ENCODE results near the gene CACNA1A.

The CACNA1A gene

DNA sequence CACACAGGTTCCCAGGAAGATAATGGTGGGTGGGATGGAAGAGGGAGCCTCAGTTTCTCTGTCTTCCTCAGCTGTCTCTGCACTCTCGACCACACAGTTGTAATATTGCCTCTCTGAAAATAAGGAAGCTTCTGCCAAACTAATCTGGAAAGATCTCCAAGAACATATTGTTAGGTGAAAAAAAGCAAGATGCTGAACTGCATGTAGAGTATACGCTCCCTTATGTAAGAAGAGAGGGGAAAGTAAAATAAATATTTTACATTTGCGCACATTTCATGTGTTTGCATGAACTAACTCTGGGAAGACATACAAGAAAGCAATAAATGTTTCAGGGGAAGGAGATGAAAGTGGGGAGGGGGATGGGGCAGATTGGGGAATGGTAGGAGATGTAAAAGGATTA lies 41.9 kb upstream of the CACNA1A start:
- Histone ChIP-seq H3K4me1 (ENCODE audit: control insufficient read depth, insufficient read depth, low read length) (no peaks in the 10 kb centered on the region), H3K9me3 (ENCODE audit: control insufficient read depth, insufficient read depth, low read depth, low read length) (no peaks in the 10 kb centered on the region), H3K27ac (ENCODE audit: extremely low read depth, low read depth, low read length) (no peak overlapping the region), H3K4me3 (ENCODE audit: low read depth, low read length) (no peak overlapping the region), H3K36me3 (ENCODE audit: control insufficient read depth in 2 of 2, insufficient read depth in 1 of 2, low read length in 2 of 2) (no peaks in the 10 kb centered on the region)
- no peak for TF ChIP-seq ZNF426 (tag by site-specific recombination; IDR thresholded peaks at IDR 0.05)
- TF ChIP-seq ZNF202 (tag by site-specific recombination; IDR thresholded peaks at IDR 0.05; ENCODE audit: borderline replicate concordance) = no peak
- no peak for TF ChIP-seq ZBTB21 (tag by site-specific recombination; IDR thresholded peaks at IDR 0.05)
- TF ChIP-seq, protein P1, sequence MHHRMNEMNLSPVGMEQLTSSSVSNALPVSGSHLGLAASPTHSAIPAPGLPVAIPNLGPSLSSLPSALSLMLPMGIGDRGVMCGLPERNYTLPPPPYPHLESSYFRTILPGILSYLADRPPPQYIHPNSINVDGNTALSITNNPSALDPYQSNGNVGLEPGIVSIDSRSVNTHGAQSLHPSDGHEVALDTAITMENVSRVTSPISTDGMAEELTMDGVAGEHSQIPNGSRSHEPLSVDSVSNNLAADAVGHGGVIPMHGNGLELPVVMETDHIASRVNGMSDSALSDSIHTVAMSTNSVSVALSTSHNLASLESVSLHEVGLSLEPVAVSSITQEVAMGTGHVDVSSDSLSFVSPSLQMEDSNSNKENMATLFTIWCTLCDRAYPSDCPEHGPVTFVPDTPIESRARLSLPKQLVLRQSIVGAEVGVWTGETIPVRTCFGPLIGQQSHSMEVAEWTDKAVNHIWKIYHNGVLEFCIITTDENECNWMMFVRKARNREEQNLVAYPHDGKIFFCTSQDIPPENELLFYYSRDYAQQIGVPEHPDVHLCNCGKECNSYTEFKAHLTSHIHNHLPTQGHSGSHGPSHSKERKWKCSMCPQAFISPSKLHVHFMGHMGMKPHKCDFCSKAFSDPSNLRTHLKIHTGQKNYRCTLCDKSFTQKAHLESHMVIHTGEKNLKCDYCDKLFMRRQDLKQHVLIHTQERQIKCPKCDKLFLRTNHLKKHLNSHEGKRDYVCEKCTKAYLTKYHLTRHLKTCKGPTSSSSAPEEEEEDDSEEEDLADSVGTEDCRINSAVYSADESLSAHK (tag by site-specific recombination; IDR thresholded peaks at IDR 0.05) = no peak
- no peak for TF ChIP-seq ZNF629 (tag by site-specific recombination; IDR thresholded peaks at IDR 0.05)
- TF ChIP-seq ZBTB48 (tag by site-specific recombination; IDR thresholded peaks at IDR 0.05) = no peak
- TF ChIP-seq BCL11A (tag by site-specific recombination; IDR thresholded peaks at IDR 0.05; ENCODE audit: low read depth) = no peak
- TF ChIP-seq, protein P2, sequence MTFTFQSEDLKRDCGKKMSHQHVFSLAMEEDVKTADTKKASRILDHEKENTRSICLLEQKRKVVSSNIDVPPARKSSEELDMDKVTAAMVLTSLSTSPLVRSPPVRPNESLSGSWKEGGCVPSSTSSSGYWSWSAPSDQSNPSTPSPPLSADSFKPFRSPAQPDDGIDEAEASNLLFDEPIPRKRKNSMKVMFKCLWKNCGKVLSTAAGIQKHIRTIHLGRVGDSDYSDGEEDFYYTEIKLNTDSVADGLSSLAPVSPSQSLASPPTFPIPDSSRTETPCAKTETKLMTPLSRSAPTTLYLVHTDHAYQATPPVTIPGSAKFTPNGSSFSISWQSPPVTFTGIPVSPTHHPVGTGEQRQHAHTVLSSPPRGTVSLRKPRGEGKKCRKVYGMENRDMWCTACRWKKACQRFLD (tag by site-specific recombination; IDR thresholded peaks at IDR 0.05) = no peak
- TF ChIP-seq ZNF155 (tag by site-specific recombination; IDR thresholded peaks at IDR 0.05) = no peak
- no peak for TF ChIP-seq ZNF114 (tag by site-specific recombination; IDR thresholded peaks at IDR 0.05)
- no peak for TF ChIP-seq SP2 (tag by site-specific recombination; IDR thresholded peaks at IDR 0.05)
- no peak for TF ChIP-seq ZNF530 (tag by site-specific recombination; IDR thresholded peaks at IDR 0.05; ENCODE audit: low read depth)
- POLR2A ChIA-PET = interaction anchor here (0.6 kb wide), 2 partner anchors 8 to 226 kb away, joined by 3 to 4 read pairs; partner anchors contain the start of gene C19orf53
- CTCF ChIA-PET = interaction anchor here (0.5 kb wide), 1 partner anchor 21 kb away, joined by 3 read pairs; no protein-coding TSS in a partner anchor

DNA sequence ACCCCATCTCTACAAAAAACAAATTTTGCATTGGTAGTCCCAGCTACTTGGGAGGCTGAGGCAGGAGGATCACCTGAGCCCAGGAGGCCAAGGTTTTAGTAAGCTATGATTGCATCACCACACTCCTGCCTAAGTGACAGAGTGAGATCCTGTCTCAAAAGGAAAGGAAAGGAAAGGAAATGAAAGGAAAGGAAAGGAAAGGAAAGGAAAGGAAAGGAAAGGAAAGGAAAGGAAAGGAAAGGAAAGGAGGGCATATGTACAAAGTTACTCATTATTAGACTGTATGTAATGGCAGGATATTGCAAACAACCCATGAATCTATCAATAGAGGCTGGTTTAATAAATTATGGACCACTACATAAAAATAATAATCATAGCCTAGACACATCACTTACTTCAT lies 40.8 kb upstream of the CACNA1A start:
- ChIA-PET CTCF (no interaction called here), POLR2A (no interaction called here)
- Histone ChIP-seq H3K9me3 (ENCODE audit: control insufficient read depth, insufficient read depth, low read depth, low read length) (no peaks in the 10 kb centered on the region), H3K36me3 (ENCODE audit: control insufficient read depth in 2 of 2, insufficient read depth in 1 of 2, low read length in 2 of 2) (no peaks in the 10 kb centered on the region), H3K4me1 (ENCODE audit: control insufficient read depth, insufficient read depth, low read length) (no peaks in the 10 kb centered on the region), H3K27ac (ENCODE audit: extremely low read depth, low read depth, low read length) (no peak overlapping the region), H3K4me3 (ENCODE audit: low read depth, low read length) (no peak overlapping the region)
- TF ChIP-seq ZNF311 (tag by site-specific recombination; IDR thresholded peaks at IDR 0.05; ENCODE audit: borderline replicate concordance) (no peak), PRDM1 (tag by site-specific recombination; IDR thresholded peaks at IDR 0.05) (peak; percentile 98), ZNF138 (tag by site-specific recombination; IDR thresholded peaks at IDR 0.05; ENCODE audit: borderline replicate concordance) (no peak)

DNA sequence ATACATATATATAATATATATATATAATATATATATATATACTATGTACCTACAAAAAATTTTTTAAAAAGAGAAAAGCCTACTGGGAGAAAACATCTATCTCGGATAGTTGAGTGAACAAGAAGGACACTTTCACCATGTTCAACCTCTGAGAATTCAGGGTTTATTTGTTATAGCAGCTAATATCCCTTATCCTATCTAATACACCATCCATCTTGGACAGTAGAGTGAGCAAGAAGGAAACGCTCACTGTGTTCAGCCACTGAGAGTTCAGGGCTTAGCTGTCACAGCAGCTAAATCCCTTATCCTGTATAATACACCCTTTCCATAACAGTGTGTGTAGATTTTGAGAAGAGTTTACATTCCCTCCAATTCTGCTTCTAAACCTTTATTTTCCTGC lies 38.1 kb upstream of the CACNA1A start:
- H3K4me3 ChIP-seq (ENCODE audit: low read depth, low read length) = no peak overlapping the region
- no peaks in the 10 kb centered on the region for H3K4me1 ChIP-seq (ENCODE audit: control insufficient read depth, insufficient read depth, low read length)
- no peak overlapping the region for H3K27ac ChIP-seq (ENCODE audit: extremely low read depth, low read depth, low read length)
- no peaks in the 10 kb centered on the region for H3K9me3 ChIP-seq (ENCODE audit: control insufficient read depth, insufficient read depth, low read depth, low read length)
- H3K36me3 ChIP-seq (ENCODE audit: control insufficient read depth in 2 of 2, insufficient read depth in 1 of 2, low read length in 2 of 2) = no peaks in the 10 kb centered on the region
- POLR2A ChIA-PET = no interaction called here
- CTCF ChIA-PET = no interaction called here
- no peak for TF ChIP-seq SCRT1 (tag by site-specific recombination; IDR thresholded peaks at IDR 0.05; ENCODE audit: borderline replicate concordance)
- no peak for TF ChIP-seq HOXC10 (CRISPR knock-in tag; IDR thresholded peaks at IDR 0.05)
- TF ChIP-seq, protein P3, sequence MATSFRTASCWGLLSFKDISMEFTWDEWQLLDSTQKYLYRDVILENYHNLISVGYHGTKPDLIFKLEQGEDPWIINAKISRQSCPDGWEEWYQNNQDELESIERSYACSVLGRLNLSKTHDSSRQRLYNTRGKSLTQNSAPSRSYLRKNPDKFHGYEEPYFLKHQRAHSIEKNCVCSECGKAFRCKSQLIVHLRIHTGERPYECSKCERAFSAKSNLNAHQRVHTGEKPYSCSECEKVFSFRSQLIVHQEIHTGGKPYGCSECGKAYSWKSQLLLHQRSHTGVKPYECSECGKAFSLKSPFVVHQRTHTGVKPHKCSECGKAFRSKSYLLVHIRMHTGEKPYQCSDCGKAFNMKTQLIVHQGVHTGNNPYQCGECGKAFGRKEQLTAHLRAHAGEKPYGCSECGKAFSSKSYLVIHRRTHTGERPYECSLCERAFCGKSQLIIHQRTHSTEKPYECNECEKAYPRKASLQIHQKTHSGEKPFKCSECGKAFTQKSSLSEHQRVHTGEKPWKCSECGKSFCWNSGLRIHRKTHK (tag by site-specific recombination; IDR thresholded peaks at IDR 0.05) = no peak
- no peak for TF ChIP-seq KLF7 (tag by site-specific recombination; IDR thresholded peaks at IDR 0.05; ENCODE audit: borderline replicate concordance)
- TF ChIP-seq ZNF19 (tag by site-specific recombination; IDR thresholded peaks at IDR 0.05; ENCODE audit: low read depth) = no peak
- no peak for TF ChIP-seq ZNF248 (tag by site-specific recombination; IDR thresholded peaks at IDR 0.05)
- no peak for TF ChIP-seq ZBTB21 (tag by site-specific recombination; IDR thresholded peaks at IDR 0.05)
- TF ChIP-seq ZNF24 (tag by site-specific recombination; IDR thresholded peaks at IDR 0.05) = no peak
- no peak for TF ChIP-seq ZNF560 (tag by site-specific recombination; IDR thresholded peaks at IDR 0.05; ENCODE audit: borderline replicate concordance)
- no peak for TF ChIP-seq SETDB1 (IDR thresholded peaks at IDR 0.05; ENCODE audit: insufficient read length, low read length)
- TF ChIP-seq ZNF677 (tag by site-specific recombination; IDR thresholded peaks at IDR 0.05) = no peak
- no peak for TF ChIP-seq ZNF324 (tag by site-specific recombination; IDR thresholded peaks at IDR 0.05)

All from HEK293 (cell line).